ENCODE results near the gene MAOB.

MAOB gene

DNA sequence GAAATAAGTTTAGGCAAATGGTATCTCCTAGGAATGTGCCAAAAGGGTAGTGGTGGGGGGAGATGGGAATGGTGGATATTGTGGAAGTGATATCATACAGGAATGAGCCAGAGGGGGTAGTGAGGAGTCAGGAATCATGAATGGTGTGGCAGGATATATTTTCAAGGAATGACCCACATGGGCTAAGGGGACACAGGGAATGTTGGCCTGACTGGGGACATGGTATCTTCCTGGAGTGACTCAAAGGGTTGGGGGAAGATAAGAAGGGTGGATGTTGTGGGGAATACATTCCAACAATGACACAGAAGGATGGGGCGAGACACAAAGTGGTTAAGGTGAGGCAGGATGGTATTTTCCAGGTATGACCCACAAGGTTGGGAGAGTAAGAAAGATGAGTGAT, 165.6 kb downstream of the MAOB start:
- TF ChIP-seq, protein P1, sequence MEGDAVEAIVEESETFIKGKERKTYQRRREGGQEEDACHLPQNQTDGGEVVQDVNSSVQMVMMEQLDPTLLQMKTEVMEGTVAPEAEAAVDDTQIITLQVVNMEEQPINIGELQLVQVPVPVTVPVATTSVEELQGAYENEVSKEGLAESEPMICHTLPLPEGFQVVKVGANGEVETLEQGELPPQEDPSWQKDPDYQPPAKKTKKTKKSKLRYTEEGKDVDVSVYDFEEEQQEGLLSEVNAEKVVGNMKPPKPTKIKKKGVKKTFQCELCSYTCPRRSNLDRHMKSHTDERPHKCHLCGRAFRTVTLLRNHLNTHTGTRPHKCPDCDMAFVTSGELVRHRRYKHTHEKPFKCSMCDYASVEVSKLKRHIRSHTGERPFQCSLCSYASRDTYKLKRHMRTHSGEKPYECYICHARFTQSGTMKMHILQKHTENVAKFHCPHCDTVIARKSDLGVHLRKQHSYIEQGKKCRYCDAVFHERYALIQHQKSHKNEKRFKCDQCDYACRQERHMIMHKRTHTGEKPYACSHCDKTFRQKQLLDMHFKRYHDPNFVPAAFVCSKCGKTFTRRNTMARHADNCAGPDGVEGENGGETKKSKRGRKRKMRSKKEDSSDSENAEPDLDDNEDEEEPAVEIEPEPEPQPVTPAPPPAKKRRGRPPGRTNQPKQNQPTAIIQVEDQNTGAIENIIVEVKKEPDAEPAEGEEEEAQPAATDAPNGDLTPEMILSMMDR (IDR thresholded peaks at IDR 0.05) = no peak
- TF ChIP-seq ZFX (IDR thresholded peaks at IDR 0.05; ENCODE audit: borderline replicate concordance) = no peak
- H3K27ac ChIP-seq = no peak overlapping the region
